Duodenal mucosa (tissue), 2 donors: ENCODE results near the gene GPRIN1.

ENCODE experiments used
- H3K27ac ChIP-seq: one replicate; pipeline ENCODE4 v1.7.0; 2013; ENCODE audit warnings: low read depth, low read length
- H3K27me3 ChIP-seq, 2 donors: one replicate each; pipeline ENCODE4 v1.7.0; 2013; ENCODE audit warnings: low read length in 2 of 2, control low read depth in 1 of 2; ENCODE audit not compliant: insufficient read depth in 2 of 2, control insufficient read depth in 1 of 2
- H3K36me3 ChIP-seq, 2 donors: one replicate each; pipeline ENCODE4 v1.7.0; 2013; ENCODE audit warnings: low read length in 2 of 2, control low read depth in 1 of 2; ENCODE audit not compliant: insufficient read depth in 2 of 2, control insufficient read depth in 1 of 2
- H3K4me1 ChIP-seq, 2 donors: one replicate each; pipeline ENCODE4 v1.7.0; 2013; ENCODE audit warnings: low read length in 2 of 2, control low read depth in 1 of 2; ENCODE audit not compliant: insufficient read depth in 2 of 2, control insufficient read depth in 1 of 2
- H3K4me3 ChIP-seq, 2 donors: one replicate each; pipeline ENCODE4 v1.7.0; 2013; ENCODE audit warnings: low read length in 2 of 2, low read depth in 1 of 2
- H3K9ac ChIP-seq, 2 donors: one replicate each; pipeline ENCODE4 v1.7.0; 2013; ENCODE audit warnings: low read length in 2 of 2, low read depth in 1 of 2
- H3K9me3 ChIP-seq, 2 donors: one replicate each; pipeline ENCODE4 v1.7.0; 2013; ENCODE audit warnings: low read length in 2 of 2, control low read depth in 1 of 2; ENCODE audit not compliant: control insufficient read depth in 1 of 2

The GPRIN1 gene

GRCh38 chr5:176575488-176576422, 34.2 kb downstream of the GPRIN1 start:
- Histone ChIP-seq H3K27ac (no peak overlapping the region), H3K9me3 (no peaks in the 10 kb centered on the region), H3K4me3 (no peak overlapping the region), H3K9ac (no peak overlapping the region), H3K4me1 (no peaks in the 10 kb centered on the region), H3K36me3 (peaks cover 2 to 34% of the 10 kb centered on the region in 2 donors), H3K27me3 (no peaks in the 10 kb centered on the region)

GRCh38 chr5:176575066-176575465, 34.9 kb downstream of the GPRIN1 start:
- Histone ChIP-seq H3K27ac (no peak overlapping the region), H3K4me3 (no peak overlapping the region), H3K36me3 (peaks cover 2 to 34% of the 10 kb centered on the region in 2 donors), H3K4me1 (no peaks in the 10 kb centered on the region), H3K27me3 (no peaks in the 10 kb centered on the region), H3K9me3 (no peaks in the 10 kb centered on the region), H3K9ac (no peak overlapping the region)

GRCh38 chr5:176574297-176574591, 35.7 kb downstream of the GPRIN1 start:
- Histone ChIP-seq H3K4me1 (no peaks in the 10 kb centered on the region), H3K36me3 (peaks cover 2 to 30% of the 10 kb centered on the region in 2 donors), H3K27me3 (no peaks in the 10 kb centered on the region), H3K4me3 (no peak overlapping the region), H3K9ac (no peak overlapping the region), H3K27ac (no peak overlapping the region), H3K9me3 (no peaks in the 10 kb centered on the region)

- H3K4me3 ChIP-seq: no peak overlapping the region
- no peaks in the 10 kb centered on the region for H3K27me3 ChIP-seq
- H3K4me1 ChIP-seq: no peaks in the 10 kb centered on the region
- H3K9ac ChIP-seq: no peak overlapping the region
- peaks cover 2 to 29% of the 10 kb centered on the region in 2 donors for H3K36me3 ChIP-seq
- H3K9me3 ChIP-seq: no peaks in the 10 kb centered on the region
- no peak overlapping the region for H3K27ac ChIP-seq
Measured at GRCh38 chr5:176573564-176574296, 36.2 kb downstream of the GPRIN1 start.

- Histone ChIP-seq H3K9me3 (no peaks in the 10 kb centered on the region), H3K27ac (no peak overlapping the region), H3K36me3 (peaks cover 0 to 11% of the 10 kb centered on the region in 2 donors), H3K27me3 (no peaks in the 10 kb centered on the region), H3K9ac (no peak overlapping the region), H3K4me1 (no peaks in the 10 kb centered on the region), H3K4me3 (no peak overlapping the region)
Measured at GRCh38 chr5:176570044-176570443, 39.9 kb downstream of the GPRIN1 start.

- Histone ChIP-seq H3K27me3 (no peaks in the 10 kb centered on the region), H3K9ac (no peak overlapping the region), H3K9me3 (no peaks in the 10 kb centered on the region), H3K36me3 (peaks cover 0 to 8% of the 10 kb centered on the region in 2 donors), H3K4me1 (no peaks in the 10 kb centered on the region), H3K27ac (no peak overlapping the region), H3K4me3 (no peak overlapping the region)
Measured at GRCh38 chr5:176568657-176569056, 41.3 kb downstream of the GPRIN1 start.

- Histone ChIP-seq H3K36me3 (peaks cover 0 to 2% of the 10 kb centered on the region in 2 donors), H3K9me3 (no peaks in the 10 kb centered on the region), H3K4me1 (no peaks in the 10 kb centered on the region), H3K27ac (no peak overlapping the region), H3K27me3 (no peaks in the 10 kb centered on the region), H3K9ac (no peak overlapping the region), H3K4me3 (no peak overlapping the region)
Measured at GRCh38 chr5:176565760-176566288, 44.1 kb downstream of the GPRIN1 start.

GRCh38 chr5:176564002-176564401, 46.0 kb downstream of the GPRIN1 start:
- Histone ChIP-seq H3K4me3 (no peak overlapping the region), H3K27ac (no peak overlapping the region), H3K9me3 (no peaks in the 10 kb centered on the region), H3K4me1 (no peaks in the 10 kb centered on the region), H3K36me3 (peaks cover 0 to 2% of the 10 kb centered on the region in 2 donors), H3K9ac (no peak overlapping the region), H3K27me3 (no peaks in the 10 kb centered on the region)

GRCh38 chr5:176562189-176562588, 47.8 kb downstream of the GPRIN1 start:
- no peaks in the 10 kb centered on the region for H3K27me3 ChIP-seq
- H3K4me1 ChIP-seq: no peaks in the 10 kb centered on the region
- no peak overlapping the region for H3K27ac ChIP-seq
- no peak overlapping the region for H3K4me3 ChIP-seq
- peaks cover 0 to 2% of the 10 kb centered on the region in 2 donors for H3K36me3 ChIP-seq
- no peak overlapping the region for H3K9ac ChIP-seq
- H3K9me3 ChIP-seq: no peaks in the 10 kb centered on the region

- Histone ChIP-seq H3K9ac (no peak overlapping the region), H3K4me1 (no peaks in the 10 kb centered on the region), H3K4me3 (no peak overlapping the region), H3K27ac (no peak overlapping the region), H3K9me3 (no peaks in the 10 kb centered on the region), H3K36me3 (peaks cover 0 to 2% of the 10 kb centered on the region in 2 donors), H3K27me3 (no peaks in the 10 kb centered on the region)
Measured at GRCh38 chr5:176561259-176561658, 48.7 kb downstream of the GPRIN1 start.
